IPS DF 6.9 (cell line): Measurements from ENCODE around the gene ZNF592.

Experiments
- DNase-seq: peaks from one replicate; pipeline ENCODE4 v3.0.0-alpha.2; 2013; ENCODE audit warnings: low read depth, low spot score
- H3K27ac ChIP-seq: one replicate; pipeline ENCODE4 v1.5.1; 2013; ENCODE audit warnings: low read length, control low read depth
- H3K27me3 ChIP-seq: 2 replicates; pipeline ENCODE4 v1.6.1; 2013; ENCODE audit warnings: mild to moderate bottlenecking, low read length; ENCODE audit not compliant: control insufficient read depth, insufficient read depth
- H3K36me3 ChIP-seq: 2 replicates; pipeline ENCODE4 v1.6.1; 2013; ENCODE audit warnings: low read length; ENCODE audit not compliant: control insufficient read depth, insufficient read depth
- H3K4me1 ChIP-seq: 2 replicates; pipeline ENCODE4 v1.6.1; 2013; ENCODE audit warnings: low read length; ENCODE audit not compliant: control insufficient read depth, insufficient read depth
- H3K4me3 ChIP-seq: 2 replicates; pipeline ENCODE4 v1.5.1; 2013; ENCODE audit warnings: mild to moderate bottlenecking, low read length
- H3K9me3 ChIP-seq: 2 replicates; pipeline ENCODE4 v1.6.1; 2013; ENCODE audit warnings: low read length, inconsistent platforms; ENCODE audit not compliant: control insufficient read depth, insufficient read depth
- WGBS: extraction: QIAGEN DNeasy Blood & Tissue Kit; methylation state at CpG from one replicate; pipeline ENCODE4 v1.1.7; 2013; ENCODE audit warnings: mixed read lengths, missing lambda C conversion rate; ENCODE audit not compliant: insufficient read length, insufficient coverage; 5-methylcytosine and 5-hydroxymethylcytosine counted together

ZNF592 gene

DNA sequence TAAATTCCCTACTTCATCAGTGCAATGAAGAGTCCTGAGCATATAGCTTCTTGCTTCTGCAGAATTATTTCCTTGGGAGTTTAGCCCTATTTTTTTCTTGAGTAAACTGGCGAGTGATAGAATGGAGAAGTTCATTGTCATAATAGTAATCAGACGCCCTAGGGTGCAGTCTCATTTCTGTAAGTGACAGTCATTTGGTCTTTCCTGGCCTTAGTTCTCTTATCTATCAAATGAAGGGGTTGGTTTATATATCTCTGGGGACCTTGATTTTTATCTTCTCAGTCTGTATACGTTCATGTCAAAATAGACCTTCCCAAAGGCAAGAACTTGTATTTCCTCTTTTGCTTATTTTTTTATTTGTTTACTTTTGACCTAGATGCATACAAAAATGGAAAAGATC is 58.8 kb downstream of the ZNF592 start:
- H3K27me3 ChIP-seq = no peaks in the 10 kb centered on the region
- H3K27ac ChIP-seq = no peak overlapping the region
- H3K9me3 ChIP-seq = no peaks in the 10 kb centered on the region
- no peak overlapping the region for H3K4me3 ChIP-seq
- 0 out of 2 replicates have a peak, but pooled peaks cover 1% of the 10 kb centered on the region for H3K36me3 ChIP-seq
- no peaks in the 10 kb centered on the region for H3K4me1 ChIP-seq
- no peak for DNase-seq
- no CpG with 5 or more reads among the region's 3 CpGs for WGBS

DNA sequence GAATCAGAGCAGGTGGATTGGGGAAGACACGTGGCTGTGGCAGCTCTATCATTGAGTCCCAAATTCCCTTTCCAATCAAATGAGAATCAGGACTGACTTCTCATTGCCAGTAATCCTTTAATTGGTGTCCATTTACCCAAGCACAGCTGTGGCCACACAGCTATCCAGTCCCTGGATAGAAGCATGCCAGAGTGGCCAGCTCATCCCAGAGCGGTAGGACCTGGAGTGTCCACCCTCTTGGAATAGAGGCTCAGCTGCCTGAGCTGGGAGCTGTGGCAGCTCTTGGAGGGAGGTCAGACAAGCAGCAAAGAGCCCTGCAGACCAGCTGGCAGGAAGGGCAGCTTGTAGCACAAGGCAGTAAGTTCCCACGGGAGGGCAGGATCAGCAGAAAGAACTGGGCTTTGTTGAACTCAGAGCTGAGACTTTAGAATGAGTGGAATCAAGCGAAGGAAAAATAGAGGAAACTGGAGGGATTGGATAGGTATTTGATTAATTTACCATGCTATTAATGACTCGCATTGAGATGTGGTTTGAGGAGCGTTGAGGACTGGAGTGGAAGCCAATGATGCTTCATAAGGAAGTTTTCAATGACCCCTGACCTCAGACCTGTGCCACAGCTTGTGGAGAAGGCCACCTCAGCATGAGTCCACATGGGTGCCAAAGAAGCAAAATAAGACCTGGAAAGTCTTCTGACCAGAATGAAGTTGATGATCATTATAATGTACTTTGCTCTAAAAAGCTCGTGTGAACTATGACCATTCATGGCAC is 61.9 kb downstream of the ZNF592 start:
- H3K4me3 ChIP-seq = no peak overlapping the region
- no CpG with 5 or more reads among the region's 7 CpGs for WGBS
- no peak for DNase-seq
- no peaks in the 10 kb centered on the region for H3K27me3 ChIP-seq
- no peaks in the 10 kb centered on the region for H3K4me1 ChIP-seq
- H3K36me3 ChIP-seq = no peaks in the 10 kb centered on the region
- H3K9me3 ChIP-seq = no peaks in the 10 kb centered on the region
- no peak overlapping the region for H3K27ac ChIP-seq

DNA sequence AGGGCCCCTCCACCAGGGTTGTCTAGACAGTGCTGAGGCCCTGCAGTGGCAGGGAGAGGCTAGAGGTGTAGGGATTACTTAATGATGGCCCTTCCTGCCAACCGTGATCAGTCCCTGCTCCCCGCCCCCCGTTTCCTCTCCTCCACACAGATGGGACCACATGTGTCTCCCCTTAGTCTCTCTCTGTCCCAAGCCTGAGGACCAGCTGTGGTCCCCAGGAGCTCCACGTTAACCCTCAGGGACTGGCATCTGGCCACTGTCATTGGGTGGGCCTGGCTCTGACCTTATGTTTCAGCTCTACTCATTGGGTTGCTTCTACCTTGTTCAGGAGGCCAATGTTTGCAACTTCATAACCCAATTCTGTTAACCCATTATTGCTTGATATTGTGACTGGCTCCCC is 62.8 kb downstream of the ZNF592 start:
- DNase-seq = no peak
- H3K9me3 ChIP-seq = no peaks in the 10 kb centered on the region
- WGBS = no CpG with 5 or more reads among the region's 4 CpGs
- H3K4me1 ChIP-seq = no peaks in the 10 kb centered on the region
- H3K27me3 ChIP-seq = no peaks in the 10 kb centered on the region
- H3K4me3 ChIP-seq = no peak overlapping the region
- no peak overlapping the region for H3K27ac ChIP-seq
- no peaks in the 10 kb centered on the region for H3K36me3 ChIP-seq

DNA sequence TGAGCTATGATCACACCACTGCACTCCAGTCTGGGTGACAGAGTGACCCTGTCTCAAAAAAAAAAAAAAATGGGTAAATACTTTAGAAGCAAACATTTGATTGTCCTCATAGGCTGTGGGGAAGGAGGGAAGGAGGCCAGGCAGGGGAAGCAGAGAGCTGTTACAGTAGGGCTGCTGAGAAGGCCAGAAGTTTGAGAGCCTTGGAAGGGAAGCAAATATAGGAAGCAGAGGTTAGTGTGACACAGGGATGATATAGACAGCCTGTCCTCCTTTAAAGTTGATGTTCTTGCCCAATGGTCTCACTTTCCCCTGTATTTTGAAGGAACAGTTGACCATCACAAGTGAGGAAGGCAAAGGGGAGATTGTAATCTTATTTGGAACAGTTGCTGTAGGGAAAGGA is 63.4 kb downstream of the ZNF592 start:
- Histone ChIP-seq H3K4me1 (no peaks in the 10 kb centered on the region), H3K27me3 (no peaks in the 10 kb centered on the region), H3K4me3 (no peak overlapping the region), H3K9me3 (no peaks in the 10 kb centered on the region), H3K27ac (no peak overlapping the region), H3K36me3 (no peaks in the 10 kb centered on the region)
- no peak for DNase-seq

DNA sequence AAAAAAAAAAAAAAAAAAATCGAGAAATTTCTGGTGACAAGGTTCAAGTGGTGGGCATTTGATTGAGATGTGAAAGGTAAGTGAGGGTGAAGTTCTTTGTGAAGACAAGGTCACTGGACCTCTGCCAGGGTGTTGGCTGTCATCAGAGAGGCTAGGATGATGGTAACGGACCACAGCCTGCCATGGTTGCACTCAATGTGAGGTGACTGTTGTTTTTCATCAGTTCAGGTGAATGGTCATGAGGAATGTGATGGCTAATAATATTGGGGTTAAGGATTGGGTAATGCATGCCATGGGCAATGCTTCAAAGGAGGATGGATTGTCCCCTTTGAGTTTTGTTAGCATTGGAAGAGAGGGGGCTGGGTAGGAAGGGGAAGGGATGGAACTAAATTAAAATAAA is 64.5 kb downstream of the ZNF592 start:
- no peaks in the 10 kb centered on the region for H3K36me3 ChIP-seq
- no CpG with 5 or more reads among the region's 2 CpGs for WGBS

DNA sequence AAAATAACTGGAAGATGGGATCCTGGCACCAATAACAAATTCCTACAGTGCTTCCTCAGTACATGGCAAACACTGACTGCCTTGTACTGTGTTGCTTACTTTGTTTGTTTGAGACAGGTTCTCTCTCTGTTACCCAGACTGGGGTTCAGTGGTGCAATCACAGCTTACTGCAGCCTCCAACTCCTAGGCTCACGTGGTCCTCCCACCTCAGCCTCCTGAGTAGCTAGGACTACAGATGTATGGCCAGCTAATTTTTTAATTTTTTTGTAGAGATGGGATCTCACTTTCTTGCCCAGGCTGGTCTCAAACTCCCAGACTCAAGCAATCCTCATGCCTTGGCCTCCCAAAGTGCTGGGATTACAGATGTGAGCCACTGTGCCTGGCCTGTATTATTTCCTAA is 65.0 kb downstream of the ZNF592 start:
- no CpG with 5 or more reads among the region's 1 CpG for WGBS
- Histone ChIP-seq H3K27ac (no peak overlapping the region), H3K4me1 (peaks cover 1% of the 10 kb centered on the region; the same call in 1 of the 2 replicates), H3K4me3 (no peak overlapping the region), H3K27me3 (no peaks in the 10 kb centered on the region), H3K36me3 (no peaks in the 10 kb centered on the region), H3K9me3 (no peaks in the 10 kb centered on the region)
- DNase-seq = no peak

More for the DNA sequence above, 64.5 kb downstream of the ZNF592 start:
- Histone ChIP-seq H3K9me3 (no peaks in the 10 kb centered on the region), H3K4me3 (no peak overlapping the region), H3K27ac (no peak overlapping the region), H3K4me1 (no peaks in the 10 kb centered on the region), H3K27me3 (no peaks in the 10 kb centered on the region)
- DNase-seq = no peak

DNA sequence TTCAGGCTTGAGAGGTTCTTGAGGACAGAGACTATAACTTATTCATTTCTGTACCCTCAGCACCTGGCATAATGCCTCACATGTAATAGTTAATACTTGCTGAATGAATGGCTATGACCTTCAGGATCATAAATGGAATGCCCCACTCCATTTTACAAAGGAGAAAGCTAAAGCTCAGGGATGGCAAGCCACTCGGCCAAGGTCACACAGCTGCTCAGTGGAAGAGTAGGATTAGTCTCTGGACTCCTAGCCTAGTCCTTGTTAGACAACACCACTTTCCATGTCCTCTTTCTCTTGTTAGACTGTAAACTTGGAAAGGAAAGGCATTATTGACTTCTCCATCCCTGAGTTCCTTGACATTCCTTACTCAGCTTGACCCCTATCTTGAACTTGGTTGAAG is 65.5 kb downstream of the ZNF592 start:
- DNase-seq = no peak
- H3K36me3 ChIP-seq = no peaks in the 10 kb centered on the region
- peaks cover 5% of the 10 kb centered on the region for H3K4me1 ChIP-seq
- H3K9me3 ChIP-seq = no peaks in the 10 kb centered on the region
- no peaks in the 10 kb centered on the region for H3K27me3 ChIP-seq
- no peak overlapping the region for H3K27ac ChIP-seq
- H3K4me3 ChIP-seq = no peak overlapping the region
- no CpG with 5 or more reads among the region's 1 CpG for WGBS

DNA sequence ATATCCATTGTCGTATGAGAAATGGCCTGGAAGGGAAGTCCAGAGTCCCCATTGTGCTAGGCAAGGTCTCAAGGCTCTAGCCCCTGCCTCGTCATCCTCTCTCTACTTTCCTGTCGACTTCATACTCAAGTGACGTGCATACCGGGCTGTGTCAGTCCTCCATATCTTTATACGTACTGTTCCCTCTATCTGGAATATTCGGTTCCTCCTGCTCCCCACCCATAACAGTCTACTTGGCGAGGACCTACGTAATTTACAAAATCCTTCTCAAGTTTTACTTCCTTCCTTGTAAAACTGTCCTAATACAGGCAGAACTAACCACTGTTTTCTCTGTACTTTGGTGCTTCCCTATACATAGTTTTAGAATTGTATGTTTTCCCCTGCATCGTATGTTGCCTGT is 66.5 kb downstream of the ZNF592 start:
- H3K36me3 ChIP-seq = no peaks in the 10 kb centered on the region
- H3K27ac ChIP-seq = no peak overlapping the region
- DNase-seq = no peak
- H3K27me3 ChIP-seq = no peaks in the 10 kb centered on the region
- peaks cover 6% of the 10 kb centered on the region for H3K4me1 ChIP-seq
- no CpG with 5 or more reads among the region's 10 CpGs for WGBS
- H3K4me3 ChIP-seq = no peak overlapping the region
- no peaks in the 10 kb centered on the region for H3K9me3 ChIP-seq

DNA sequence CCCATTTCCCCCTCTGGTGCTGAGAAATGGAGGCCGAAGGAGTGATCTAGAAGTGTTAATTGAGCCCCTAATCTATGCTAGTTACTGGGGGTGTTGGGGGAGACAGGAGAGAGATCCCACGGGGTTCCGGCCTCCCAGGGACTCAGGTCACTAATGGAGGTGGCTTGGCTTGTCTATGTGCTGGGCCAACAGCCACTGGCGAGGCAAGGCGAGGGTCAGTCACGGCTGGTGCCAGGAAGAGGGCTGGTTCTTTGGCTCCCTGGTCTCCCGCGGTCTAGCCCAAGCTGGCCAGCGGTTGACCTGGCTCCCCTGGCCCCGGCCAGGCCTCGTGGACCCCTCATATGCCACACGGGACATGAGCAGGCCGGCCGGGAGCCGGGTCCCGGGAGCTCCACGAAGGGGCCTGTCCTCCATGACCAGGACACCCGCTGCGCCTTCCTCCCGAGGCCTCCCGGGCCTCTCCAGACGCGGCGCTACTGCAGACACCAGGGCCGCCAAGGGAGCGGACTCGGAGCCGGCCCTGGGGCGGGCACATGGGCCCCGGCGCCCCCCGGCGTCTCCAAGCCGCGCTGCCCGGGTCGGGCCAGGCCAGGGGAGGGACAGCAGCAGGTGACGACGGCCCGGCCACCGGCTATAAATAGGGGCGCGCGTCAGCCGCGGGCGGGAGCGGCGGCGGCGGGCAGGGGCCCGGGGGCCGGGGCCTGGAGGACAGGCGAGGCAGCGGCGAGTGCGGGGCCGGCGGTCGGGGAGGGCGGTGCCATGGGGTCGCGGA is 68.5 kb downstream of the ZNF592 start, which contains the start of gene ALPK3:
TSS of gene ALPK3 (plus strand) at position 663 of the 772 bp plus-strand sequence. CDS start at position 760, 97 bp downstream.
- Histone ChIP-seq H3K9me3 (no peaks in the 10 kb centered on the region), H3K4me1 (peaks cover 6% of the 10 kb centered on the region), H3K4me3 (peak within 1 kb of the TSS; percentile 32; the same call in 1 of the 2 replicates), H3K36me3 (no peaks in the 10 kb centered on the region), H3K27ac (no peak within 1 kb of the TSS), H3K27me3 (no peaks in the 10 kb centered on the region)
- DNase-seq = no peak
- WGBS = no CpG with 5 or more reads among the region's 63 CpGs

DNA sequence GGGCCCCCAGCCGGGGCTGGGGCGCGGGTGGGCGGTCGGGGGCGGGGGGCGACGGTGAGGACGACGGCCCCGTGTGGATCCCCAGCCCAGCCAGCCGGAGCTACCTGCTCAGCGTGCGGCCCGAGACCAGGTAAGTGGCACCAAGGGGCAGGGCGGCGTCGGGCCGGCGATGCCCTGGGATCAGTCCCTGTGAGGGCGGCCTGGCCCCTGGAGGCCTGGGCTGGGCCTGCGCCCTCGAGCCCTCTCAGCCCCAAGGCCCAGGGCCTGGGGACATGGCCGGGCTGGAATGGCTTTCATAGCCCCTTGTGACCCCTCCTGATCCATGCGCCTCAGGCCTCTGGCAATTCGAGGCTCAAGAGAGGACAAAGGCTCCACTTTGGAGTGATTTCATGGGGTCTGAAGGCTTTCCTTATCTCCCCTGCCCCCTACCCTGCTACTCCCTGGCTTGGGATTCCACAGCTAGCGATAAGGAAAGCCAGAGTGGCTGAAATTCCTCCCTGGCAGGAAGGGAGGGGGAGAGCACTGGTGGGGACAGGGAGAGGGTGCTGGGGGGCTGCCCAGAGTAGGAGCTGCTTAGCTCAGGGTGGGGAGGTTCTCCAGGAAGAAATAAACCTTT is 69.2 kb downstream of the ZNF592 start:
- H3K27ac ChIP-seq = no peak overlapping the region

More for the DNA sequence above, 69.2 kb downstream of the ZNF592 start:
- Histone ChIP-seq H3K36me3 (no peaks in the 10 kb centered on the region), H3K4me3 (peak overlapping the region; percentile 32; the same call in 1 of the 2 replicates), H3K4me1 (peaks cover 6% of the 10 kb centered on the region), H3K9me3 (no peaks in the 10 kb centered on the region), H3K27me3 (no peaks in the 10 kb centered on the region)
- no peak for DNase-seq
- no CpG with 5 or more reads among the region's 27 CpGs for WGBS
